ENCODE measurements around the gene RNH1.

DNA sequence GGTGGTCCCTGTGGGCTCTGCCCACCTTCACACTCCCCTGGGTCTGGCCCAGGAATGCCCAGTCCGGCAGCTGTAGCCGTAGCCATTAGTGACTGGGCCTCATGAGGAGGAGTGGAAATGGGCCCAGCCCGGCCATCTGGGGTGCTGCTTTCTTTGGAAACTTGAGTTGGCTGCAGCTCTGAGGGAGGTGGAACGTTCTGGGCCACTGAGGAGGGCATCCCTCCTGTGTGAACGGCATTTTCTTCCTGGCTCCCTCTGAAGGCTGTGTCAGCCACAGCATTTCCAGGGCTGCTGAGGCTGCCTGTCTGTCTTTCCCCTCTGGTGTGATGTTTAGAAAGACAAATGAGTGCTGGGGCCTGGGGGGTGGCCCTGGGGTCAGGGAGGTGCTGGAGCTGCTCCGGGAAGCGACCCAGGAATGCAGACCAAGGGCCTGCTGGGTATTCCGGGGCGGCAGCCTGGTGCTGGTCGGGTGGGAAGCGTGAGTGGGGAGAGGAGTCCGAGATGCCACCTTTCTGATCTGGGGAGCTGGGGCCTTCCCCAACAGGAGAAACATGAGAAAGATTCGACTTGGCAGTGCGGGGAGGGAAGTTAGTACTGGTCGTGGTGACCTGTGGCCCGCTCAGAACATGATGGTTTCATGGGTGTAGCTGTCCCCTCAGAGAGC, 29.9 kb downstream of the RNH1 start:
- TF ChIP-seq, protein P1, sequence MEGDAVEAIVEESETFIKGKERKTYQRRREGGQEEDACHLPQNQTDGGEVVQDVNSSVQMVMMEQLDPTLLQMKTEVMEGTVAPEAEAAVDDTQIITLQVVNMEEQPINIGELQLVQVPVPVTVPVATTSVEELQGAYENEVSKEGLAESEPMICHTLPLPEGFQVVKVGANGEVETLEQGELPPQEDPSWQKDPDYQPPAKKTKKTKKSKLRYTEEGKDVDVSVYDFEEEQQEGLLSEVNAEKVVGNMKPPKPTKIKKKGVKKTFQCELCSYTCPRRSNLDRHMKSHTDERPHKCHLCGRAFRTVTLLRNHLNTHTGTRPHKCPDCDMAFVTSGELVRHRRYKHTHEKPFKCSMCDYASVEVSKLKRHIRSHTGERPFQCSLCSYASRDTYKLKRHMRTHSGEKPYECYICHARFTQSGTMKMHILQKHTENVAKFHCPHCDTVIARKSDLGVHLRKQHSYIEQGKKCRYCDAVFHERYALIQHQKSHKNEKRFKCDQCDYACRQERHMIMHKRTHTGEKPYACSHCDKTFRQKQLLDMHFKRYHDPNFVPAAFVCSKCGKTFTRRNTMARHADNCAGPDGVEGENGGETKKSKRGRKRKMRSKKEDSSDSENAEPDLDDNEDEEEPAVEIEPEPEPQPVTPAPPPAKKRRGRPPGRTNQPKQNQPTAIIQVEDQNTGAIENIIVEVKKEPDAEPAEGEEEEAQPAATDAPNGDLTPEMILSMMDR (conservative IDR thresholded peaks at IDR 0.05; ENCODE audit: low read length), result no peak
- TF ChIP-seq EZH2phosphoT487 (IDR thresholded peaks at IDR 0.05; ENCODE audit: borderline replicate concordance), result no peak
